Lung (tissue), 12 donors: ENCODE measurements around the gene ANXA9. TPM values are rescaled to one million over a fixed set of nuclear protein-coding genes. Genes with fewer than 3 reads are reported as not detected.

ENCODE experiments used
- ATAC-seq: fragments of 200-7000 bp; cut with Tn5 transposase; one replicate; pipeline ENCODE4 v1.9.1; 2020; ENCODE audit warnings: moderate number of reproducible peaks; ENCODE audit not compliant: insufficient read depth, low FRiP score
- DNase-seq, 3 donors: peaks; one replicate each; pipeline ENCODE4 v3.0.0-alpha.2; 2013 to 2017
- H3K27ac ChIP-seq, 2 donors: one replicate each; pipeline ENCODE4 v1.5.1; 2013; ENCODE audit warnings: mild to moderate bottlenecking in 2 of 2, moderate library complexity in 2 of 2, control low read depth in 1 of 2, inconsistent platforms in 1 of 2, low read depth in 1 of 2, low read length in 1 of 2
- H3K27me3 ChIP-seq, 3 donors: one replicate each; pipeline ENCODE4 v1.5.1; 2013; ENCODE audit warnings: low read length in 2 of 3; ENCODE audit not compliant: control insufficient read depth in 3 of 3, insufficient read depth in 3 of 3
- H3K36me3 ChIP-seq, 4 donors: one replicate each; pipeline ENCODE4 v1.5.1; 2013; ENCODE audit warnings: low read length in 4 of 4, mild to moderate bottlenecking in 1 of 4, moderate library complexity in 1 of 4; ENCODE audit not compliant: control insufficient read depth in 4 of 4, insufficient read depth in 4 of 4
- H3K4me1 ChIP-seq, 5 donors: one replicate each; pipeline ENCODE4 v1.5.1; 2013; ENCODE audit warnings: low read length in 5 of 5, mild to moderate bottlenecking in 2 of 5, moderate library complexity in 1 of 5; ENCODE audit not compliant: control insufficient read depth in 5 of 5, insufficient read depth in 5 of 5
- H3K4me3 ChIP-seq: one replicate; pipeline ENCODE4 v1.5.1; 2013; ENCODE audit warnings: mild to moderate bottlenecking, control low read depth, moderate library complexity
- H3K9ac ChIP-seq, 2 donors: one replicate each; pipeline ENCODE4 v1.5.1; 2013; ENCODE audit warnings: low read length in 2 of 2, control low read depth in 1 of 2; ENCODE audit not compliant: insufficient read depth in 1 of 2
- H3K9me3 ChIP-seq, 4 donors: one replicate each; pipeline ENCODE4 v1.5.1; 2013; ENCODE audit warnings: low read length in 3 of 4, mild to moderate bottlenecking in 1 of 4, moderate library complexity in 1 of 4; ENCODE audit not compliant: control insufficient read depth in 4 of 4, insufficient read depth in 3 of 4
- CTCF ChIP-seq: IDR thresholded peaks from 2 replicates; pipeline ENCODE4 v1.5.1; 2012; ENCODE audit warnings: mild to moderate bottlenecking; ENCODE audit errors: control extremely low read depth, extremely low read depth
- WGBS, 2 donors: extraction: QIAGEN DNeasy Blood & Tissue Kit; methylation state at CpG; one replicate each; pipeline ENCODE4 v1.1.7; 2013; 5-methylcytosine and 5-hydroxymethylcytosine counted together
- polyA plus RNA-seq, 2 donors: library from polyadenylated mRNA; stranded (reverse); fragments of 200-250 nt; gene quantifications; one replicate each; pipeline ENCODE4 v1.2.1, GENCODE V29; 2013
- total RNA-seq, 2 donors: library from RNA; depleted of rRNA in 1 of 2; stranded (reverse); fragments of >200 nt in 1 of 2; gene quantifications; one replicate each; pipeline ENCODE4 v1.2.1, GENCODE V29; 2014 to 2021
- donor health status: control.
- donor health status: control.
- donor health status: Bipolar disorder and iron deficiency.
- donor health status: healthy.
- donor health status: DM: yes; HTN: yes; CAD: no.

ANXA9 gene
- total and polyA plus RNA-seq, 4 donors, result 0.37 to 1.3 (median 0.85) TPM

GRCh38 chr1:150976401-150976821, 5.7 kb upstream of the ANXA9 start:
- Histone ChIP-seq H3K27ac (peak overlapping the region in 1 of 2 donors; percentile 89), H3K36me3 (peaks cover 0 to 5% (median 0%) of the 10 kb centered on the region in 4 donors), H3K4me1 (peaks cover 17 to 34% (median 22%) of the 10 kb centered on the region in 5 donors), H3K9ac (no peak overlapping the region), H3K27me3 (no peaks in the 10 kb centered on the region), H3K9me3 (no peaks in the 10 kb centered on the region), H3K4me3 (no peak overlapping the region)
- ATAC-seq, result no peak
- no peak for DNase-seq
- TF ChIP-seq CTCF, result no peak
- 77 to 90% methylated on average over 9 of the region's 9 CpGs for WGBS, 2 donors

- 20 to 27% methylated on average over 11 of the region's 11 CpGs for WGBS, 2 donors
- H3K36me3 ChIP-seq, result peaks cover 0 to 5% (median 0%) of the 10 kb centered on the region in 4 donors
- ATAC-seq, result peak; percentile 75
- H3K9me3 ChIP-seq, result no peaks in the 10 kb centered on the region
- no peak for TF ChIP-seq CTCF
- H3K27ac ChIP-seq, result peak overlapping the region; percentile 67 to 89
- no peak overlapping the region for H3K9ac ChIP-seq
- no peaks in the 10 kb centered on the region for H3K27me3 ChIP-seq
- no peak overlapping the region for H3K4me3 ChIP-seq
- peaks cover 10 to 34% (median 17%) of the 10 kb centered on the region in 5 donors for H3K4me1 ChIP-seq
- peak; percentile 30 to 50 (median 42) for DNase-seq
Measured at GRCh38 chr1:150976879-150977694, 5.0 kb upstream of the ANXA9 start.

- peaks cover 0 to 22% (median 7%) of the 10 kb centered on the region in 5 donors for H3K4me1 ChIP-seq
- no peaks in the 10 kb centered on the region for H3K27me3 ChIP-seq
- no peak overlapping the region for H3K9ac ChIP-seq
- WGBS, 2 donors, result 5 to 8% methylated on average over 23 of the region's 23 CpGs
- no peaks in the 10 kb centered on the region for H3K9me3 ChIP-seq
- ATAC-seq (peak; percentile 57), DNase-seq (peak; percentile 93 to 97 (median 95))
- no peak overlapping the region for H3K4me3 ChIP-seq
- H3K36me3 ChIP-seq, result no peaks in the 10 kb centered on the region
- peak; percentile 100 for TF ChIP-seq CTCF
- peak overlapping the region in 1 of 2 donors; percentile 86 for H3K27ac ChIP-seq
Measured at GRCh38 chr1:150979092-150980056, 2.7 kb upstream of the ANXA9 start.
